ENCODE data around the gene PDE7B.

GRCh38 chr6:136134268-136134667, 282.8 kb downstream of the PDE7B start:
- no peak for TF ChIP-seq TEAD4 (CRISPR knock-in tag; IDR thresholded peaks at IDR 0.05)
- TF ChIP-seq CTCF (IDR thresholded peaks at IDR 0.05): no peak
- no peak for TF ChIP-seq GABPB1 (CRISPR knock-in tag; IDR thresholded peaks at IDR 0.05)
- no peak for TF ChIP-seq TEAD1 (CRISPR knock-in tag; IDR thresholded peaks at IDR 0.05)
- no peak for TF ChIP-seq NR2C2 (CRISPR knock-in tag; IDR thresholded peaks at IDR 0.05)
- no peak for TF ChIP-seq FOXJ3 (CRISPR knock-in tag; IDR thresholded peaks at IDR 0.05; ENCODE audit: borderline replicate concordance)
- no peak for TF ChIP-seq MAX (CRISPR knock-in tag; IDR thresholded peaks at IDR 0.05)
- no peak for TF ChIP-seq IRF2 (CRISPR knock-in tag; IDR thresholded peaks at IDR 0.05; ENCODE audit: borderline replicate concordance, low read depth)
- TF ChIP-seq E2F4 (CRISPR knock-in tag; IDR thresholded peaks at IDR 0.05; ENCODE audit: borderline replicate concordance, low read depth): no peak
- TF ChIP-seq NFYB (CRISPR knock-in tag; conservative IDR thresholded peaks at IDR 0.05; ENCODE audit: low read depth): no peak
- no peak for TF ChIP-seq PREB (CRISPR knock-in tag; IDR thresholded peaks at IDR 0.05; ENCODE audit: borderline replicate concordance)

Data from WTC11 (cell line).